NCI-H2107 (cell line): ENCODE measurements around the gene UCKL1.
"Not testable (repeated sequence)": the region's sequence is repeated elsewhere in the genome, so short reads cannot be mapped to it uniquely, and the experiment has no call there.

Experiments
- DNase-seq: peaks from one replicate; lab custom pipeline; 2025; lab: John Stamatoyannopoulos, UW

The UCKL1 gene

DNA sequence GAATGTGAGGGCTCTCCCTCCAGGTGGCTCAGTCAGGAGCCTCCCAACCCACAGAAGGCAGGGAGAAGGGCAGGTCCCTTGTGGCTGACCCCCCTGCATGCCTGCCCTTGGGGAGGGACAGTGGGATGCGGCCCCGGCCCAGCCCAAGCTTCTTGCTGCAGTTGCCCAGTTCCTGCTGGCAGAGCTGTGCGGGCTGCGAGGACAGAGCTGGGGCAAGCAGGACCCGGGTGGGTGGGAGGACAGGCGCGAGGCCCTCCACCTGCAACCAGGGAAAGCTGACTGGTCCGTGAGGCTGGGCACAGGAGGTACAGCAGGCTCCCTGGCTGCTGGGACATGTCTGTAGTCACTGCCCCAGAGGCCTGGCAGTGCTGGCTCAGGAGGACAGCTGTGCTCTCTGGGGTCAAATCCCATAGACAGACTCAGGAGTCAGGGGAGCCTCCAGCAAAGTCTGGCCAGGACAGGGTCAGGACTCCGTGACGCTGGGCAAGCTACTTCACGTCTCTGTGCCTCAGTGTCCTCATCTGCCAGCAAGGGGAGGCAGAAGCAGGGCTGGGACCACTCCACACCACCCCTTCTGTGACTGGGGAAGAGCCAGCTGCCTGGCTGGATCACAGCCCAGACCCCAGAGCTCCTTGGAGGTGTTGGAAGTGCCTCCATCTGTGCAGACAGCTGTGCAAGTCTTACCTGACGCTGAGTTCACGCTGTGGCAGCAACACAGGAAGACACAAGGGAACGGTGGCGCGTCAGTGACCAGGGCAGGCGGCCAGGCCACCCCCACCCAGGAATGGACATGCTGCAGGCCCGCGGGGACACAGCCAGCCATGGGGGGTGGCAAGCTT is 13.0 kb downstream of the UCKL1 start:
- no peak for DNase-seq

DNA sequence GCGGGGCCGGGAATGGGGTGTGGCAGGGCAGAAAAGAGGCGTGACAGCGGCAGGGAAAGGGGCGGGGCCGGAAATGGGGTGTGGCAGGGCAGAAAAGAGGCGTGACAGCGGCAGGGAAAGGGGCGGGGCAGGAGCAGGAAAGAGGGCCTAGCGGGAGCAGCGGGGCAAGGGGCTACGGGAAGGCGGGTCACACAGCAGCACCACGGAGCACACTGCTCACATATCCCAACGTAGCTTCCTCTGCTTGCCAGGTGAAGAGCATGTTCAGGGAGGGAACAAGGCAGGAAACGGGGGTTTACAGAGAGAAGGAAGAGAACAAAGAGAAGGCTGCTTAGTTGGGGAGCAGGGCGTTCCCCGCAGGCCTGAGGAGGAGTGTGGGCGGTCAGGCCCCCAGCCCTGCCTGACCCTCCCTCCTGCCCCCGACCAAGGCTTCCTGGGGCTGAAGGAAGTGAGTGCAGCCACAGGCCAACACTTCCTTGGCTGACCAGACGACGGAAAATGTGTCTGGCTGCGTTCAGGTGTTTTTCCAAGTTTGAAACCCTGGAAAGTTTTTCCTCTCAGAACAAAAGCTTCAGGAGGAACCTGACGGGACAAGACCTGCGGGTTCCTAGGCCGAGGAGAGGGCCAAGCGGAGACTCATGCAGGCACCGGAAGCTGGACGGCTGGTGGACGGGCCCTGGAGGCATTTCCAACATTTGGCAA is 13.8 kb downstream of the UCKL1 start:
- no peak for DNase-seq

DNA sequence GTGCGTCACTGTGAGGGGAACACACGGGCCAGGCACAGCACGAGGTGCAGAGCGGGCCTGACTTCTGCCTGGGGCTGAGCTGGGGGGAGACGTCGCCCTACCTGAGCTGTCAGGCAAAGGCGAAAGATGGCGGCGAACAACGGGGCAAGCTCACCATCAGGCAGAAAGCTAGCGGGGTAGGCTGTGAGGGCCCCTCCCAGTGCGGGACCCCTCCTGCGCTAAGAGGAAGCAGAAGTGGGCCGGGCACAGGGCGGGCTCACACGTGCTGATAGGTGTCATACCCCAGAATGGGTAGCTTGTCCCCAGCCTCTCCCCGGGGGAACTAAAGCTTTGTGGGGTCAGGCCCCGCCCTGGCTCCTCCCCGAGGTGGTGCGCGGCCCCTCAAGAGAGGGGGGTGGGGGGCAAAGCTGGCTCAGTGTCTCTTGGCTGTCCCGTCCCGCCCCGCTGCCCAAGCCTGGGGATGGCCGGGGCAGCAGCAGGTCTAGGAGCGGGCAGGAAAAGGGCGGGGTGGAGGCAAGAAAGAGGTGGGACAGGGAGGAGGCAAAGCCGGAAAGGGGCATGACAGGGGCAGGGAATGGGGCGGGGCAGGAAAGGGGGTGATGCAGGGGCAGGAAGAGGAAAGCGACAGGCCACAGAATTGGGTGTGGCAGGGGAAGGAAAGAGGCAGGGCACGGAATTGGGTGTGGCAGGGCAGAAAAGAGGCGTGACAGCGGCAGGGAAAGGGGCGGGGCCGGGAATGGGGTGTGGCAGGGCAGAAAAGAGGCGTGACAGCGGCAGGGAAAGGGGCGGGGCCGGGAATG is 14.7 kb downstream of the UCKL1 start:
- DNase-seq, result no peak

DNA sequence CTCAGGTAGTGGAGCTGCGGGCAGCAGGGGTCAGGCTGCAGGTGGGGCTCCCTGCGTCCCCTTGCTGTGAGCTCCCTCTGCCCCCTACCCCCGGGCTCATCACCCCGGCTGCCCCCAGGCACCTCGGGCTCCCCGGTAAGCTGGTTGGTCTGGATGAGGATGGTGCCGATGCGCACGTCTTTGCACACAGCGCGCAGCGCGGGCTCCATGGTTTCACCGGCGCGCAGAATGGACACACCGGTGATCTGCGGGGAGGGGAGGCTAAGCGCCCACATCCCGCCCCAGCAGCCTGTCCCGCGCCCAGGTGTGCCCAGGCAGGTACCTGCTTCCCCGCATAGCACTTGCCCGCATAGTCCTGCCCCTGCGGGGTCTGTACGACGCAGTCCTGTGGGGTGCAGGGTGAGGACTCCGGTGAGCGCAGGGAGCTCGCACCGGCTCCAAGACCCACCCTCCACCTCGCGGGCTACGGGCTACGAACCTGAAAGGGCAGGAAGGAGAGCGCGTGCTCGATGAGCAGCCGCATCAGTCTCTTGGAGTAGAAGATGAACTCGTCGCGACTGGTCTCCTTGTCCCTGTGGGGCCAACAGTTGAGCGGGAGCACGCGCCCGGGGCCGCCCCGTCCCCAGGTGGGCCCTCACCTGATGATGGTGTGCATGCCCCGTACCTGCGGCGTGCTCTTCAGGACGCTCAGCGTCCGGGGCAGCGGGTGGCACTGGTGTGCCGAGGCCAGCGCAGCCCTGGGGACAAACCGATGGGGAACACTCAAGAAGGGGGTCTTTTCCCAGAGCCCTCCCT is 15.5 kb downstream of the UCKL1 start:
- no peak for DNase-seq

DNA sequence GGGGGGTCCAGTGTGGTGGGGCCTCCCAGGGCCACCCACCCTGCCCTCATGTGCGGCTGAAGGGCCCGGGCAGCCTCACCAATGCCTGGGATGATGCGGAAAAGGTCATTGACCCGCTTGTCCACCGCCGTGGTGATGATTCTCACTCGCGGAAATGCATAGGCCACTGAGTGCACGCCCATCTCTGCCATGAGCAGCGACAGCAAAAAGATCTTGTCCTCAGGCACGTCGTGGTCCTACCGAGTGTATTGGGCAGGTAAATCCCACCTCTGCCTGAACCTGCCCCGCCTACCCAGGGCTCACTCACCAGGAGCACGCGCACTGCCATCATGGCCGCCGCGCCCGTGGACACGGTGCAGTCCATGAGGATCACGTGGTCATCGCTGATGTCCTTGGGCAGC is 16.1 kb downstream of the UCKL1 start:
- no peak for DNase-seq

DNA sequence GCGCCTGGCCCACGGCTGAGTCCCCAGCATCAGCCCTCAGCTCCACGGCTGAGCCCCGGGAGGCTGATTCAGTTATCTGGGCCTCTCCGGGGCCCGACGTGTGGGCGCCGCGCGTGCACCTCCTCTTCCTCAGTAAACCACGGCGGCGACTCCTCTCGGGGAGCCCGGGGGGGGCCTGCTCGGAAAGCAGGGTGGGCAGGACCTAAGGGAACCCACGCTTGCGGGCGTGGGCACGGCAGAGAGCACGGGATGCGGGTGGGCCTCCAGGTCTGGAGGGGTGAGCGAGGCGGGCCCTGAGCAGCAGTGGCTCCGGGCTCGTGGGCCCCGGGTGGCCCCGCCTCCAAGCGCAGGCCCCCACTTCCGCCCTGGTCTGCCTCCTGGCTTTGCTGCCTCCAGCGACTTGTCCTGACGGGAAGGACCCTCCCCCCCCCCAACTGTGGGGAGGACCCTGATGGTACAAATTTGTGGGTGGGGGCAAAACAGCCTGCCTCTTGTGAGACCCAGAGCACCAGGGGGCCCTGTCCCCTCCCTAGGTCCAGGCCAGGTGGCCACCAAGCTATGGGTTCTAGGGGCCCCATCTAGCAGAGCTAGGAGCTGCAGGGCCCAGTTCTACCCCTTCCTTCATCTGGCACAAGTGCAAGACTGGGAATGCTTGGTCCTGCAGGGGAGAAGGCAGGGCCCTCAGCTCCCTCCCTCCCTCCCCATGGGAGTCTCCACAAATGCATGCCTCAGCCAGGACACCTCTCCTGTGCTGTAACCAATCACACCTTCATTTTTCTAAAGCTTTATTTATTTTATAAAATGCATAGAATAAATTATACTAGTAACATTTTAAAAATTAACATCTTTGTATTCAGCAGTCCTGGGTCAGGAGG is 16.9 kb downstream of the UCKL1 start:
- DNase-seq, result no peak

DNA sequence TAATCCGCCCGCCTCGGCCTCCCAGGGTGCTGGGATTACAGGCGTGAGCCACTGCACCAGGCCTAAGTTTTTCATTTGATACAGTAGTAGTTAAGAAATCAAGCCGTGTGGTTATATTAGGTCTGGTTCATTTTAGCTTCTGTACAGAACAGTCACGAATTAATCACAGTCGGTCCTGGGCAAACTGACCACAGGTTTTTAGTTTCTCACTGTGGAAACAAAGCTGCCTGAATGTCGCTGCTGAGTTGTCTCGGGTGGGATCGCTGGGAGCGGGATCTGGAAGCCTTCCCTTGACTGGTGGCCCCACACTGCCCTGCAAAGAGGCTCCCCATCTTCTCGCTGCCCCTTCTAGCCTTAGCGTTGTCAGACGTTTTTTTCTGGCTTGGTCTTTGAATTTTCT is 18.6 kb downstream of the UCKL1 start:
- no peak for DNase-seq

DNA sequence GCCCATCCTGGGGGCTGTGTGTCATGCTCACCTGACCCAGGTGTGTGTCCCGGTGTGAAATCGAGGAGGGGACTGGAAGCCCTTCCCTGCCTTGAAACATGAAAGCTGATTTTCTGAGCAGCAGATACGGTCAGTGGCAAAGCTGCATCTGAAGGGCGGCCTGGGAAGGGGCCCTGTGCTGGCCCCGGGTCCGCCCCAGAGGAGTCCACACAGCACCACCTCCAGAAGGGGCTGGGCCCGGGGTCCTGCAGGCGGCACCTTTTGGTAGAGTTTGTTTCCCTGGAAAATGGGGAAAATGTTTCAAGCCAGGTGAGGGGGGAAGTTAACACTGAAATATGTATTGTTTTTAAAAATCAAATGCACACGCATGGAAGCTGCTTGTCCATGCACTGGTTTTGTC is 20.8 kb downstream of the UCKL1 start:
- no peak for DNase-seq

DNA sequence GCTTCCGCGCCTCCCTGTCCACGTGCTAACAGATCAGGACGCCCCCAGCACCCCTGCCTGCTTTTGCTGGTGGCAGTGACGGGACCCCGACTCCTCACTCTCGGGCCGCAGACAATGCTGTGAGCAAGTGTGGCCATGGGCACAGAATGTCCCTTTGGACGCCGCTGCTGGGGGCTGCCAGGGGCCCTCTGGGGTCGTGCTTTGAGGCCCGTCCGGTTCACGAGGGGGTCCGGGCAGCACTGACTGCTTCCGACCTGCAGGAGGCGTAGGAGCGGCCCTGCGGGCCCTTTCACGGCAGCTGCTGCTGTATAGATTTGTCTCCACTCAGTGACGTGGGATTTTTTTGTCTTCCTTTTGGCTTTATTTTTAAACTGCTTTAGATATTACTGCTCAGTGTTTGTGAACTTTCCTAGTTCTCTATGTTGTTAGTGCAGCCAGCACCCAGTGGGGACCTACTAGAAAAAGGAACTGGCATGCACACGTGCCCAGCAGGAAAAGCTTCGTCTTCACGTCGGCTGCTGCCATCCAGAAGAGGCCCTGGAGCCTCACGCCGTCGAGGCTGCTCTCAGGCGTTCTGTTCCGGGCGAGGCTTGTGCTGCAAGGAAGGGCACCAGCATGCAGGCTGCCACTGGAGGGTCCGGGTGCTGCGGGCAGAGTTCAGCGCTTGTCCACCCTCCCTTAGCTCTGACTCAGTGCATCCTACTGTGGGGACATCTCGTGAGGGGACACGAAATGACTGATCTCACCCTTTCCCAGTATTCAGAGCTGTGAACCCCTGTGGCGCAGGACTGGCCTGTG is 21.7 kb downstream of the UCKL1 start:
- DNase-seq, result no peak

DNA sequence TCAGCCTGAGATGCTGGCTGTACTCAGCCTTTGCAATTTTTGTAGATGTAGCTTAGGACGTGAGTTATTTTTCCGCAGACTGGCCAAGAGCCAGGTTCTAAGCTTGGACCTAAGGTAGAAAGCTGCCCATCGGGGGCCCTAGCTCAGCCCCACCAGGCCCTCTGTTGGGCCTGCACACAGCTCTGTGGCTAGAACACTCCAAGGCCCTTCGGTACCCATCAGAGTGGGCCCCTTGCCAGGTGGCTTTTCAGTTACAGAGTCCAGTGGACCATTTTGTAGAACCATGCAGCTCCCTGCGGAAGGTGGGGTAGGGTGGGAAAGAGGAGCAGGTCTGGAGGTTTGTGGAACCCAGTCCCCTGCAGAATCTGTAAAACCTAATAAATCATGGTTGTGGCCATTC is 22.6 kb downstream of the UCKL1 start:
- no peak for DNase-seq

DNA sequence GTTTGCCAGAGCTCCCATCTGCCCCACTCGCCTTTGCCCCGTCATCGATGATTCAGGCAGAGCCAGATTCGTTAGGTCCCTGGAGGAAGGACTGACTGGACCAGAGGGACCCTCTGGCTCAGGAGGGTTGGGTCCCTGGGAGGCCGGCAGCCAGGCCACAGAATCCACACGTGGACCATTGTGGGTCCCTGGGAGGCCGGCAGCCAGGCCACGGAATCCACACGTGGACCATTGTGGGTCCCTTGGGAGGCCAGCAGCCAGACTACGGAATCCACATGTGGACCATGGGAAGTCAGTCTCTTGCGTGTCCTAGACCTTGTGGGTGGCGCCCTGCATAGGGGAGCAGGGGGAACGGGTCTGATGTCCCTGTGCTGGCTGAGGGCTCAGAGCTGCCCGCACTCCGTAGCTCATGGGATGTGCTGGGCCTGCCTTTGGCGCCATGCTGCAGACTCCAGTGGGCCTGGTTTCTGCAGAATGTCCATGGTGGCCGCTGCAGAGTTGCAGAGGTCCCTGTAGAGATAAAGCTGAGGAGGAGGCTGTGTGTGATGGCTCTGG is 23.5 kb downstream of the UCKL1 start:
- DNase-seq, result no peak

DNA sequence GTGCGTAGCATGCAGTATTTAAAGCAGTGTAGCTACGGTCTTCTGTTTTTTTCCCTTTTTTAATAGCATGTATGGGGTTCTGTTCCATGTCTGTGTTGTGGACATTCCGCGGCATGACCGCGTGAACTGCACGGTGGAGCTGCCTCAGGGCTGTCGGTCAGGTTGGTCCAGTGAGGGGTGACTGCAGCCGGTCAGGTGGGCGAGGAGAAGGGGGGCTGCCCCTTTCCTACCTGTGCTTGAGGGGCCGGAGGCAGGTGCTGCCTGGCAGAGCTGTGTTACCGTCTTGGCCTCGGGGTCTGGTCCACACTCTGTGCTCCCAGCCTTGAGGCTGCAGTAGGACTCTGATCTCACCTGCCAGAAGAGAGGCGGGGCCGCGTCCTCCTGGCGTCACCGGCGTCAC is 24.5 kb downstream of the UCKL1 start:
- DNase-seq, result no peak

DNA sequence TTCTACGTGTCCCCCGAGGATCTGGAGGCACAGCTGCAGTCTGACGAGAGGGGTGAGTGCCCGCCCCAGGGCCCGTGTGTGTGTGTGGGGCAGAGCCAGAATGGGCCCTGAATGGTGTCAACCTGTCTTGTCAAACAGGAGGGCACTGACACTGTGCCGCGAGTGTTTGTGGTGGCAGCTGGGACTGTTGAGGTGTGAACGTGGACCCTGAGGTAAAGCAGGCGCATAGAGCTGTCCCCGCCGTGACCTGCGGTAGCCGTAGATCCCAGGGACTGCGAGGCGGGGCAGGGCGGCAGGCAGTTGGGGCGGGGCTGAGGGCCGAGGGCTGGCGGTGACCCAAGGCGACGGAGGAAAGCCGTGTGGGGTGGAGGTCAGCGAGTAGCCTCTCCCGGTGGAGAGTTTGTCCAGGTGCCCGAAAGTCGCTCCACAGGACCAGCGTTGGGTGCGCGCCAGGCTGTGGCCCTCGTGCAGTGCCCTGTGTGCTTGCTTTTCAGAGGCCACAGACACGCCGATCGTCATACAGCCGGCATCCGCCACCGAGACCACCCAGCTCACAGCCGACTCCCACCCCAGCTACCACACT is 25.2 kb downstream of the UCKL1 start:
- no peak for DNase-seq

DNA sequence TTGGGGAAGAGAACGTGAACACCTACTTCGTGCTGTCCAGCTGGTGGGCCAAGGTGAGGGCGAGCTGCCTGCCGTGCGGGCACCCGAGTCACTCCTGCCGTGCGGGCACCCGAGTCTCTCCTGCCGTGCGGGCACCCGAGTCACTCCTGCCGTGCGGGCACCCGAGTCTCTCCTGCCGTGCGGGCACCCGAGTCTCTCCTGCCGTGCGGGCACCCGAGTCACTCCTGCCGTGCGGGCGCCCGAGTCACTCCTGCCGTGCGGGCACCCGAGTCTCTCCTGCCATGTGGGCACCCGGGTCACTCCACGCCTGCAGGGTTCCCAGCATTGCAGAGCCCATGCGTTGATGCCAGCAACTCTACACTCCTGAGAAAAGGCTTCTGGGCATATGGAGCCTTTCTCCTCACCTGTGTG is 26.7 kb downstream of the UCKL1 start:
- not testable (repeated sequence) for DNase-seq

DNA sequence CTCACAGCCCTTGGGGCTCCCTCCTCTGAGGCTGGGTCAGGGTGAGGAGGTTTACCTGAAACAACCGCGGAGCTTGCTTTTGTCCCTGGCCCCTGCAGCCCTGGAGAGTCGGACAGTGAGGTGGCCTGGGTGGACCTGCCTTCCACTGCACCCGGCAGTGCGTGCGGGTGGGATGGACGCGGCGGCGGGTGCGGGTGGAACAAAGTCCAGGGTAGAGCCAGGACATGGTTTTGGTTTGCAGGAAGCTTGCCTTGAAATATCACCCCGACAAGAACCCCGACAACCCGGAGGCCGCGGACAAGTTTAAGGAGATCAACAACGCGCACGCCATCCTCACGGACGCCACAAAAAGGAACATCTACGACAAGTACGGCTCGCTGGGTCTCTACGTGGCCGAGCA is 27.1 kb downstream of the UCKL1 start:
- DNase-seq, result no peak

DNA sequence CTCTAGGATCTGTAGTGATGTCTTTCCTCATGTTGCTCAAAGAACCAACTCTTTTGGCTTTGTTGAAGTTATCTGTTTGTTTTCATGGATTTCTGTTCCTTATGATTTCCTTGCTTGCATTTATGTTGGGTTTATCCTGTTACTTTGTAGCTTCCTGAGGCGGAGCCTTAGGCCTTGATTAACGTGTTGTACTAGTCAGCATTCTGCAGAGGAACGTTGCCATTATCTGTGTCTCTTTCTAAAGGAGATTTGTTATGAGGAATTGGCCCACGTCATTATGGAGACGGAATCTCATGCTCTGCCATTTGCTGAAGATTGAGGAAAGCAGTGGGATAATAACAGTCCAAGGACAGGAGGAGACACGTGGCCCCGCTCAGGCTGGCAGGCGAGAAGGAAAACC is 29.9 kb downstream of the UCKL1 start:
- DNase-seq, result no peak

DNA sequence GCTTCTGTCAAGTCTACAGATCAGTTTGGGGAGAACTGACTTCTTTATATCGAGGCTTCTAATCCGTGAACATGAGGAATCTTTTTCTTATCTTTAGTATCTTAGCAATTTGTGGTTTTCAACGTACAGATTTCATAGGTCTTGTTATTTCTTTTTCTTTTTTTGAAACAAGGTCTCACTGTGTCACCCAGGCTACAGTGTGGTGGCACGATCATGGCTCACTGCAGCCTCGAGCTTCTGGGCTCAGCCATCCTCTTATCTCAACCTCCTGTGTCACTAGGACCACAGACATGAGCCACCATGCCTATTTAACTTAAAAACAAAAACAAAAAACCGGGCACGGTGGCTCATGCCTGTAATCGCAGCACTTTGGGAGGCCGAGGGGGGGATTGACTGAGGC is 32.0 kb downstream of the UCKL1 start:
- DNase-seq, result no peak

DNA sequence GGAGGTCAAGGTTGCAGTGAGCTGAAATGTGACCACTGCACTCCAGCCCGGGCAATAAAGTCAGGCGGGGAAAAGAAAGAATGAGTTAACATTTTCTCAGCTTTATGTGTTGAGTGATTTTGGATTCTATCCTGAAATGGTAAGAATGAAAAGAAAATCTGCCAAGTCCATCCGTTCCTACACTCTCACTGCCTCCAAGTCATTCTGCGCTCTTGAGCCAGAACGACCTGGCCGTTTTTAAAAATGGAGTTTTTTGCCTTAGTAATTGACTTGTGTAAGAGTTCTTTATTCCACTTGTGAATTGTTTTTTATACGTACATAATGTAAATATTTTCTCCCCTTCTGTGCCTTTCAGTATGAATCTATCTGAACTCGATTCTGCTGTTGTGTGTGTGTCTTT is 32.6 kb downstream of the UCKL1 start:
- DNase-seq, result no peak

DNA sequence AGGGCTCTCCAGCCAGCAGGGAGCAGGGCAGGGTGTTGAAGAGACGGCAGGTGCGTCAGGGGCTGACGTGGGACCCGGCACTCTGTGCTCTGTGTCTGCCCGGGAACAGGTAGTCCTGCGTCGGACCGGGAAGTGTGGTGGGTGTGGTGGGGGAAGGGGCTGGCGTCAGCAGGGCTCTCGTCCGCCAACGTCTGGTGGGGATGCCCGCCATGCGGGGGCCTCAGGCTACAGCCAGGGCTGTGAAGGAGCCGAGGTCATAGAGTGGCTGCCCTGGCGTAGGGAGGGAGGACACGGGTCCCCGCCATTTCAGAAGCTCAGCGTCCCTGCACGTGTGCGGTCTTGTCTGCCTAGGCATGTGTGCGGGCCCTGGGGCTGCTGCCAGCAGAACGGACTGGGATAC is 36.0 kb downstream of the UCKL1 start:
- no peak for DNase-seq

DNA sequence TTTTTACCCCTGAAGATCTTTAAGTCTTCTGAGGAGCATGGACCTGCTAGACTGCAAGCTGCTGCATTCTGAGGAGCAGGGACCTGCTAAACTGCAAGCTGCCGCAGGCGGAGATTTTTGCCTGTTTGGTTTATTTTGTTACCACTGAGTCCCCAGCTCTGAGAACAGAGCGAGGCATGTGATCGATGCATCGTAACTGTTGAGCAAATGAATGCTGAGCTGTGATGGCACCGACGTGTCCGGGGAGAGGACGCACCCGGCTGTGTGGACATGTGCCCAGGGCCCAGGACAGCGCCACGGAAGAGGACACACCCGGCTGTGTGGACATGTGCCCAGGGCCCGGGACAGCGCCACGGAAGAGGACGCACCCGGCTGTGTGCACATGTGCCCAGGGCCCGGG is 37.1 kb downstream of the UCKL1 start:
- DNase-seq, result no peak
